ENCODE measurements around the gene MYO10. TPM values are rescaled to one million over a fixed set of nuclear protein-coding genes. Genes with fewer than 3 reads are reported as not detected.

The MYO10 gene
- total and polyA plus RNA-seq, 3 experiments from 2014 or later = 0.11 to 0.18 TPM; not detected in 1

- Mint-ChIP-seq H3K27ac (no peak overlapping the region), H3K4me3 (no peak overlapping the region), H3K36me3 (no peaks in the 10 kb centered on the region), H3K27me3 (no peaks in the 10 kb centered on the region), H3K4me1 (no peaks in the 10 kb centered on the region), H3K9me3 (peaks cover 0 to 4% (median 0%) of the 10 kb centered on the region in 5 donors)
- Histone ChIP-seq H3K4me1 (ENCODE audit: insufficient read depth, low read length) (no peaks in the 10 kb centered on the region), H3K27ac (ENCODE audit: low read depth, low read length) (no peak overlapping the region), H3K4me3 (ENCODE audit: low read length) (no peak overlapping the region), H3K27me3 (ENCODE audit: insufficient read depth, low read length, poor library complexity, severe bottlenecking) (no peaks in the 10 kb centered on the region), H3K9me3 (ENCODE audit: low read length) (no peaks in the 10 kb centered on the region), H3K36me3 (ENCODE audit: insufficient read depth, low read length) (no peaks in the 10 kb centered on the region)
- ChIA-PET POLR2A (no interaction called here), CTCF (no interaction called here)
- no peak for DNase-seq
Observed at GRCh38 chr5:16819522-16820167, 116.4 kb downstream of the MYO10 start.

- DNase-seq = no peak
- H3K4me1 ChIP-seq (ENCODE audit: insufficient read depth, low read length) = no peaks in the 10 kb centered on the region
- no peak overlapping the region for H3K4me3 Mint-ChIP-seq
- no peak overlapping the region for H3K4me3 ChIP-seq (ENCODE audit: low read length)
- H3K9me3 Mint-ChIP-seq = peaks cover 0 to under 1% (median 0%) of the 10 kb centered on the region in 5 donors
- no peaks in the 10 kb centered on the region for H3K36me3 Mint-ChIP-seq
- no peaks in the 10 kb centered on the region for H3K27me3 ChIP-seq (ENCODE audit: insufficient read depth, low read length, poor library complexity, severe bottlenecking)
- H3K4me1 Mint-ChIP-seq = no peaks in the 10 kb centered on the region
- no peaks in the 10 kb centered on the region for H3K9me3 ChIP-seq (ENCODE audit: low read length)
- H3K36me3 ChIP-seq (ENCODE audit: insufficient read depth, low read length) = no peaks in the 10 kb centered on the region
- POLR2A ChIA-PET = no interaction called here
- no peaks in the 10 kb centered on the region for H3K27me3 Mint-ChIP-seq
- no peak overlapping the region for H3K27ac Mint-ChIP-seq
- CTCF ChIA-PET = no interaction called here
- H3K27ac ChIP-seq (ENCODE audit: low read depth, low read length) = no peak overlapping the region
Observed at GRCh38 chr5:16815432-16815831, 120.7 kb downstream of the MYO10 start.

GRCh38 chr5:16812911-16813310 is 123.2 kb downstream of the MYO10 start:
- ChIA-PET POLR2A (no interaction called here), CTCF (no interaction called here)
- Mint-ChIP-seq H3K36me3 (no peaks in the 10 kb centered on the region), H3K27ac (no peak overlapping the region), H3K4me3 (no peak overlapping the region), H3K9me3 (no peaks in the 10 kb centered on the region), H3K4me1 (no peaks in the 10 kb centered on the region), H3K27me3 (no peaks in the 10 kb centered on the region)
- Histone ChIP-seq H3K9me3 (ENCODE audit: low read length) (no peaks in the 10 kb centered on the region), H3K27me3 (ENCODE audit: insufficient read depth, low read length, poor library complexity, severe bottlenecking) (no peaks in the 10 kb centered on the region), H3K4me1 (ENCODE audit: insufficient read depth, low read length) (no peaks in the 10 kb centered on the region), H3K4me3 (ENCODE audit: low read length) (no peak overlapping the region), H3K27ac (ENCODE audit: low read depth, low read length) (no peak overlapping the region), H3K36me3 (ENCODE audit: insufficient read depth, low read length) (no peaks in the 10 kb centered on the region)
- DNase-seq = no peak

- no peak overlapping the region for H3K4me3 Mint-ChIP-seq
- H3K36me3 Mint-ChIP-seq = no peaks in the 10 kb centered on the region
- CTCF ChIA-PET = no interaction called here
- Histone ChIP-seq H3K9me3 (ENCODE audit: low read length) (no peaks in the 10 kb centered on the region), H3K36me3 (ENCODE audit: insufficient read depth, low read length) (no peaks in the 10 kb centered on the region), H3K27me3 (ENCODE audit: insufficient read depth, low read length, poor library complexity, severe bottlenecking) (no peaks in the 10 kb centered on the region), H3K27ac (ENCODE audit: low read depth, low read length) (no peak overlapping the region), H3K4me3 (ENCODE audit: low read length) (no peak overlapping the region), H3K4me1 (ENCODE audit: insufficient read depth, low read length) (no peaks in the 10 kb centered on the region)
- no peaks in the 10 kb centered on the region for H3K27me3 Mint-ChIP-seq
- H3K9me3 Mint-ChIP-seq = no peaks in the 10 kb centered on the region
- POLR2A ChIA-PET = no interaction called here
- H3K27ac Mint-ChIP-seq = no peak overlapping the region
- DNase-seq = no peak
- no peaks in the 10 kb centered on the region for H3K4me1 Mint-ChIP-seq
Observed at GRCh38 chr5:16812448-16812847, 123.6 kb downstream of the MYO10 start.

- no peaks in the 10 kb centered on the region for H3K27me3 Mint-ChIP-seq
- no peak overlapping the region for H3K27ac ChIP-seq (ENCODE audit: low read depth, low read length)
- no peak overlapping the region for H3K4me3 Mint-ChIP-seq
- H3K36me3 ChIP-seq (ENCODE audit: insufficient read depth, low read length) = no peaks in the 10 kb centered on the region
- ChIA-PET POLR2A (no interaction called here), CTCF (no interaction called here)
- peaks cover 0 to 7% (median 3%) of the 10 kb centered on the region in 3 donors for H3K4me1 Mint-ChIP-seq
- H3K27ac Mint-ChIP-seq = no peak overlapping the region
- H3K4me1 ChIP-seq (ENCODE audit: insufficient read depth, low read length) = no peaks in the 10 kb centered on the region
- H3K36me3 Mint-ChIP-seq = no peaks in the 10 kb centered on the region
- H3K9me3 Mint-ChIP-seq = peaks cover 0 to 3% (median 0%) of the 10 kb centered on the region in 5 donors
- H3K9me3 ChIP-seq (ENCODE audit: low read length) = no peaks in the 10 kb centered on the region
- H3K27me3 ChIP-seq (ENCODE audit: insufficient read depth, low read length, poor library complexity, severe bottlenecking) = no peaks in the 10 kb centered on the region
- no peak overlapping the region for H3K4me3 ChIP-seq (ENCODE audit: low read length)
- DNase-seq = no peak
Observed at GRCh38 chr5:16810208-16810854, 125.8 kb downstream of the MYO10 start.

GRCh38 chr5:16809395-16810207 is 126.5 kb downstream of the MYO10 start:
- H3K4me1 Mint-ChIP-seq = peaks cover 0 to 7% (median 3%) of the 10 kb centered on the region in 3 donors
- no peak overlapping the region for H3K27ac ChIP-seq (ENCODE audit: low read depth, low read length)
- DNase-seq = no peak
- H3K36me3 Mint-ChIP-seq = no peaks in the 10 kb centered on the region
- peaks cover 0 to 3% (median 0%) of the 10 kb centered on the region in 5 donors for H3K9me3 Mint-ChIP-seq
- H3K27me3 Mint-ChIP-seq = no peaks in the 10 kb centered on the region
- no peaks in the 10 kb centered on the region for H3K9me3 ChIP-seq (ENCODE audit: low read length)
- H3K27me3 ChIP-seq (ENCODE audit: insufficient read depth, low read length, poor library complexity, severe bottlenecking) = no peaks in the 10 kb centered on the region
- no peak overlapping the region for H3K4me3 Mint-ChIP-seq
- POLR2A ChIA-PET = no interaction called here
- no peaks in the 10 kb centered on the region for H3K36me3 ChIP-seq (ENCODE audit: insufficient read depth, low read length)
- CTCF ChIA-PET = no interaction called here
- no peak overlapping the region for H3K4me3 ChIP-seq (ENCODE audit: low read length)
- H3K4me1 ChIP-seq (ENCODE audit: insufficient read depth, low read length) = no peaks in the 10 kb centered on the region
- H3K27ac Mint-ChIP-seq = no peak overlapping the region

- Histone ChIP-seq H3K27me3 (ENCODE audit: insufficient read depth, low read length, poor library complexity, severe bottlenecking) (no peaks in the 10 kb centered on the region), H3K4me3 (ENCODE audit: low read length) (no peak overlapping the region), H3K9me3 (ENCODE audit: low read length) (no peaks in the 10 kb centered on the region), H3K27ac (ENCODE audit: low read depth, low read length) (no peak overlapping the region), H3K36me3 (ENCODE audit: insufficient read depth, low read length) (no peaks in the 10 kb centered on the region), H3K4me1 (ENCODE audit: insufficient read depth, low read length) (no peaks in the 10 kb centered on the region)
- peaks cover 0 to 7% (median 3%) of the 10 kb centered on the region in 3 donors for H3K4me1 Mint-ChIP-seq
- POLR2A ChIA-PET = no interaction called here
- DNase-seq = no peak
- no peak overlapping the region for H3K4me3 Mint-ChIP-seq
- H3K9me3 Mint-ChIP-seq = peaks cover 0 to 4% (median 0%) of the 10 kb centered on the region in 5 donors
- no peaks in the 10 kb centered on the region for H3K36me3 Mint-ChIP-seq
- CTCF ChIA-PET = no interaction called here
- H3K27me3 Mint-ChIP-seq = no peaks in the 10 kb centered on the region
- H3K27ac Mint-ChIP-seq = no peak overlapping the region
Observed at GRCh38 chr5:16809010-16809394, 127.1 kb downstream of the MYO10 start.

GRCh38 chr5:16808021-16808420 is 128.1 kb downstream of the MYO10 start:
- CTCF ChIA-PET = no interaction called here
- peaks cover 0 to 2% of the 10 kb centered on the region in 2 donors for H3K27me3 Mint-ChIP-seq

More at GRCh38 chr5:16808021-16808420, 128.1 kb downstream of the MYO10 start:
- no peak for DNase-seq
- H3K27ac ChIP-seq (ENCODE audit: low read depth, low read length) = no peak overlapping the region
- POLR2A ChIA-PET = no interaction called here
- H3K4me3 Mint-ChIP-seq = no peak overlapping the region
- no peak overlapping the region for H3K27ac Mint-ChIP-seq
- peaks cover 0 to 7% (median 3%) of the 10 kb centered on the region in 3 donors for H3K4me1 Mint-ChIP-seq
- no peaks in the 10 kb centered on the region for H3K27me3 ChIP-seq (ENCODE audit: insufficient read depth, low read length, poor library complexity, severe bottlenecking)
- H3K9me3 ChIP-seq (ENCODE audit: low read length) = no peaks in the 10 kb centered on the region
- no peak overlapping the region for H3K4me3 ChIP-seq (ENCODE audit: low read length)
- H3K9me3 Mint-ChIP-seq = peaks cover 0 to 5% (median 0%) of the 10 kb centered on the region in 5 donors
- H3K4me1 ChIP-seq (ENCODE audit: insufficient read depth, low read length) = no peaks in the 10 kb centered on the region
- no peaks in the 10 kb centered on the region for H3K36me3 ChIP-seq (ENCODE audit: insufficient read depth, low read length)
- no peaks in the 10 kb centered on the region for H3K36me3 Mint-ChIP-seq
